Activated T-cell treated with anti-CD3 and anti-CD28 coated beads for 24 hours (primary cell): ENCODE results near the gene ELAVL2.

Experiments
- DNase-seq: peaks from one replicate; pipeline ENCODE4 v3.0.0-alpha.2; 2020; ENCODE audit warnings: low read depth

Gene ELAVL2

GRCh38 chr9:23821375-23822181, 4.5 kb downstream of the ELAVL2 start:
- DNase-seq: no peak

DNA sequence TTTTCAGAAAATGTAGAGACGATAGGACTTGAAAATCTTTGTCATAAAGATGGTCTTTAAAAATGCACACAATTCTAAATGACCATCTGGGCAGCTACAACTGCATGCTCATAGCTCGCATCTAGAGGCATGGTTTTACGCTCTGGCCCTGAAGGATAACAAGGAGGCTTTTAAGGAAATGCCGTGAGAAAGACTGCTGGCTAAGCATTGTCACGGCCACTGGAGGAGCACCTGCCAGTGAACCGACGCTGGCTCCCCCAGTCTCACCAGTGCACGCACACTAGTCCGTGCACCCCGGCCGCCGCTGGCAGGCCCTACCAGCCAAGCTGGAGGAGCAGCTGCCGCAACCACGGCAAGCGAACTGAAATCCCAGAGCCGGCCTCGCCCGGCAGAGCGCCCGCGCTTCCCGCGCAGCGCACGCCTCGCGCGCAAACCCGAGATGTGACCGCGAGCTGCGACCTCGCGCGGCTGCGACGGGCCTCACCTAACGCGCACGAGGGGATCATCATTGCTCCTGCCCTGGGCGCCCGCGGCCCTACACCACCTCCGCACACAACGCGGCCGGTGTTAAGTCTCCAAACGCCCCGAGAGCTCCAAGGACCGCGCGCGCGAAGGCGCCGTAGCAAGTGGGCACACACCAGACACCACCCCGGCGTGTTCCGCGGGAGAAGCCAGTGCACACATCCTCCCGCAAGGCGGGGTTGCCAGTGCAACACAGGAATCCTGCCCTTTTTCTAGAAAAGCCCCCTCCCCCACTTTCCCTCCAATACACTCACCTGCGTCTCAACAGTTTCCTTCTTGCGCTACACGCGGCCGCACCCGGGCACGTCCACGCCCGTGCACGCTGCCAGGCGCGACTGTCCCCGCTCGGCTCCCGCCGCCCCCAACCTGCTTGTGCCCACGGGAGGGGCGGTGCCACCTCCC, 5.3 kb downstream of the ELAVL2 start:
- no peak for DNase-seq

DNA sequence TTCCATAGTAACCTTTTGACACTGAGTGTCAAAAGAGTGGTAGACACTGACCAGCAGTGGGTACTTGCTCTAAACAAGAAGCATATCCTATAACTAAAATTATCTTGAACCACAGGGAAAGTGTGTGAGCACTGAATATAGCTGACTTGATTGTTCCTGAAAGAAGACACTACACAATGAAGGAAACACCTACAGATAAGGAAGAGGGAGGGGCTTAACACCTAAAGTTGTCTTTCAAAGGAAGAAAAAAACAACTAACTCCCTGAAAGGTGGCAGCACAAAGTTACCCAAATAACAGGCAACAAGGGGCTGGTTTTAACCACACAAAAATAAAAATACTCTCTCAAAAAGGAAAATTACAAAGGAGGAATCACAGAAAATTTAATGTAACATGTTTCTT, 6.6 kb downstream of the ELAVL2 start:
- DNase-seq: no peak

DNA sequence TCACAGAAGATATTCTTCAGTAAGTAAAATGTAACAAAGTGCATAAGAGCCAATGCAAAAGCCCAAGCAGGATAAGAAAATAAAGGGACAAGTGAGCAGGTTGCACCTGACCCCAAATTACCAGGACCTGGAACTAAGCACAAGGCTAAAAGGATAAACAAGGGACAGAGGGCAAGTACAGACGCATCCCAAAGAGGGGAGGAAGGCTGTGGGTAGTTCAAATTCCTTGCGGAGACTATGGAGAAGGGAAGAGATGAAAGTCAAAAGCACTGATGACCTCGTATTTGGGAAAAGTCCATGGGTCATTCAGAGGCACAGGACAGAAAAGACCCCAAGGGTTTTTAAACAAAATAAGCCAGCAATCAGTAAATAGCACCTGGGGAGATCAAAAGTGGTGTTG, 11.8 kb downstream of the ELAVL2 start:
- DNase-seq: no peak

- DNase-seq: no peak
Measured at GRCh38 chr9:23812673-23813072, 13.4 kb downstream of the ELAVL2 start.

DNA sequence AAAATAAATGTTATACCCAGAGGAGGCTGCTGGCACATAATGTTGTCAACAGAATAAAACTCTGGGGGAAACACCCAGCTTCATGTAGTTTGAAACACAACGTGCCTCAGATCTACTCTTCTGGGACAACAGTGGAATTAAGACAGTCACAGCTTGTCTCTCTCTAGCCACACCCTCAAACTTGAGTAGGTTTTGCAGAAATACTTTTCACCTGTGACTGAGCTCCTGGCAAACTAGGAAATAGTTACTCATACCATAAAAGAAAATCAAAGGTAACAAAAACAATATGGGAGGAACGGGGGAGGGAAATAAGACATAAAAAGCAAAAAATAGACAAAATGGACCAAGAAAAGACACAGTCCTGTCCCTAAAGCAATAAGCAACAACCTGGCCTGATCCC, 14.4 kb downstream of the ELAVL2 start:
- DNase-seq: no peak

GRCh38 chr9:23803216-23803615, 22.8 kb downstream of the ELAVL2 start:
- DNase-seq: no peak

- no peak for DNase-seq
Measured at GRCh38 chr9:23801523-23801922, 24.5 kb downstream of the ELAVL2 start.

DNA sequence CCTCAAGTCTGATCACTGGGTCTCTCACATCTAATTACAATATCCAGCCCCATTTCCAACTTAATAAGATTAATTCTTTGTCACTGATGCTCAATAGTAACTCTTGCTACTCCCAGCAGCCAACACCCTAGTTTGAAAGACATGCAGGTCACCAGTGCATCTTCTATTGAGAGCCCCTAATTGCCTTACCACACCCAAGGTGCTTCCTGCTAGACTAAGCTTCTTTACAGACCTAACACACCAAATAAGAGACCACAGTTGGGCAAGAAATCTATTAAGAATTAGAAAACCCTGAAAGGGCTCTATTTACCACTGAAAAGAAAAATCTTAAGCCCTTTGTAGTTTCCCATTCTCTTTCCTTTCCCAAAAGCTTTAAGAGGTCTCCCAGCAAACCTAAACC, 26.5 kb downstream of the ELAVL2 start:
- DNase-seq: no peak

DNA sequence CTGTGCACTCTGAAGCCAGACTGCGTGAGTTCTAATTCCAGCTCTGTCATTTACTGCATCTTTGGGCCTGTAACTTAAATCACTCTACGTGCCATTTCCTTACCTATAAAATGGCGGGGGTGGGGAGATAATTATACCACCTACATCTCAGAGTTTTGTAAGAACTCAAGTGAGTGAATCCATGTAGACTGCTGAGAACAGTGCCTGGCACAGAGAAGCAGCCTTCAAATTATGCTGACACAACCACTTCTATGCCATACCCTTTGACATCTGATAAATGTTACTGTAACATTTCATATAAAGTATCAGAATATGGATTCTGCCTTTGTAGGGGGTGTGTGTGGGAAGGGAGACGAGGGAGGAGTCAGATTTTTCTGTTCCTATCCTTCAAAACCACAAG, 27.7 kb downstream of the ELAVL2 start:
- no peak for DNase-seq

- no peak for DNase-seq
Measured at GRCh38 chr9:23796209-23796608, 29.8 kb downstream of the ELAVL2 start.

DNA sequence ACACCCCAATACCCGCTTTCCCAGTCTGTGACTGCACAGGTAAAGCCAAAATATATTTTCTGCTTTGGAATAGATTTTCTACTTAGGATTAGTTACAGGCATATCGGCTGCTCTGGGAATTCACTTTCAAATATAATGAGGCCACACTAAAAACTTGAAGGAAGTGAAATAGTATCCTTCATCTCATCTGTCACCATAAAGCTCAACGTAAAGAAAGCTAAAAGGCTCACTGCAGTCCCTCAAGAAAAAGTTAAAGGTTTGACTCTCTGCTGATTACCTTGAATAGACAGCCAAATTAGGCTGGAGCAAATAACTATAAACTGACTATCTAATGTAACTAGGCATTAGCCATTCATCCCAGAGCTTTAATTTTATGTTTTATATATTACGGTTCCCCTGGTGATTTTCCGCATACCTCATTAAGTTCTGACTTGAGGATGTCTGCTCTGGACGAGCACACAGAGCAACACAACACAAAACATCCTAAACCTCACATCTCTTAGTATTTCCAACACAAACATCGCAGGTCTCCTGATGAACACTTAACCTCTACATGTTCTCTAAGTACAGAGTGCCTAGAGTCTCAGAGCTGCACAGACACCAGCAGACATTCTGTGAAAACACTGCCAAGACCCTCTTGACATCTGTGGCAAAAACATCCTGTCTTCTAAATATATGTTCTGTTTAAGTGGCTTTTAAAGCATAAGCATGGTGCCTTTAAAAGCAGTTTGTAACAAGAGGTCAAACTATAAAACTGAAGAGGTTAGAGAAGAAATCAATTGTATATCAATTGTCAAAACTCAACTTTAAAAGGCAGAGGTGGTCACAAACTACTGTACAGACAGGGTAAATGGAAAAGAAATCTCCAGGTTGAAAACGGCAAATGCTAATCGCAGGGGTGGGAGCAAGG, 35.4 kb downstream of the ELAVL2 start:
- DNase-seq: no peak

- DNase-seq: no peak
Measured at GRCh38 chr9:23789529-23790254, 36.3 kb downstream of the ELAVL2 start.

DNA sequence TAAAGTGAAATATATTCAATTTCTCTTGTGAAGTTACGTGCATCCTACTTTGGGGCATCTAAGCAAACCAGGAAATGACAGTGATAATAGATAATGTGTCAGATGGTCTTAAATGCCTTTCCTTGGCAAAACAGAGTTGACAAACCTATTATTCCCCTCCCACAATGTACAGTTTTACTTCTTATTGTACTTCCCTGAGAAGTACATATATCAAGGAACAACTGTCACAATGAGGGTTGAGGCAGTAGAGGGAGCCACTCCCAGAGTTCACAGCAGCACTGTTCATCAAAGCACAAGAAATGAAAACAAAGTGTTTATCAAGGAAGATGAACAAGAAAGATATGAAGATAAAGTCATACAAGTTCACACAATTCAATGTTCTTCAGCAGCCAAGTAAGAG, 41.1 kb downstream of the ELAVL2 start:
- DNase-seq: no peak

GRCh38 chr9:23783509-23783908, 42.5 kb downstream of the ELAVL2 start:
- DNase-seq: no peak

DNA sequence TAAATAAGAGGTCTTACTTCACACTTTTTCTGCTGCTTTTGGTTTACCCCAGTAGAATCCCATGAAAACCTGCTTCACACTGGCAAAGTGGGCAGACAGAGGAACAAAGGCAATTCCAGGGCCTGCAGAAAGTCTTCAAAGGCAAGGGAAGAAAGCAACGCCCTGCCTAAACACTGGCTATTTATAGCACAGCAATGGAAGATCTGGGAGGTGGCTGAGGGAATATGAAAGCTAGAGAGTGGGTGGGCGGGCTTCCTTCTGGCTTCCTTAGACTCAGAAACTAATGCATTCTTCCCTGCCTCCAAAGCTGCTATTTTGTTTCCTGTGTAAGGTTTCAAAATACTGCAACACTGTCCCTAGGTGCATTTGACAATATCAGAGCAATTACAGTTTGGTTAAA, 46.8 kb downstream of the ELAVL2 start:
- no peak for DNase-seq

DNA sequence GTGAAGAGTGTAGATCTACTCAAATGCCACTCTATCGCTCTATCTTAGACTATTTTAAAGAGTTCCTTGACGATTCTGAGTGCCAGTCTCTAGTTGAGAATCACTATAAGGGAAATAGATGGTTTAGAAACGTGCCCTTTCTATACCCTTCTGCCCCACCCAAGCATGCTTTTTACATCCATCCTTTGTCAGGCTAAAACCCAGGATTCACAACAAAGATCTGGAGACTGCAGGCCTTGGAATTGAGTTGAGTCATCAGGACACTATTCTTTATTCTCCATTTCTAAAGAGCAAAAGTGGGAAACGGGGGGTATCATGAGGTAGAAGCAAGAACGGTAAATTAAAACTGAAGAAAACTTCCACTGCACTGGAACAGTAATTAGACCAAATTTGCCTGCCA, 48.7 kb downstream of the ELAVL2 start:
- no peak for DNase-seq

GRCh38 chr9:23775549-23775948, 50.5 kb downstream of the ELAVL2 start:
- no peak for DNase-seq

GRCh38 chr9:23774266-23774665, 51.8 kb downstream of the ELAVL2 start:
- no peak for DNase-seq

DNA sequence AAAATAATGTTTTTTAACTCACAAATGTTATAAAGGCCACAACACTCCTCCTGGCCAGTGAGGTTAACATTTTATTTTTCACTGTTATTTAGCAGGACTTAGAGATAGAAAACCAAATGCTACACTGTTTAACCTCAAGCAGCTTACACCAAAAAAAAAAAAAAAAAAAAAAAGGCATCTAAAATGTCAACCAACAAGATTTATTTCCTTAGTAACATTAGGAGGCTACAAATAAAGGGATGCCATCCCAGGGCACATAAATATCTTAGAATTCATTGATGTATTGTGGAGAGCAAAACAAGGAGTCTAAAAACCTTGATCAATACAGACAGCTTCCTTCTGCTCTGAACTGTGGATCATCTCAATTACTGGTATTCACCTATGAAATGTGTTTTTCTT, 53.7 kb downstream of the ELAVL2 start:
- no peak for DNase-seq

GRCh38 chr9:23771746-23772384, 54.2 kb downstream of the ELAVL2 start:
- DNase-seq: no peak
